GM21526 (cell line): ENCODE measurements around the gene ABCD1.
"Not testable (repeated sequence)": the region's sequence is repeated elsewhere in the genome, so short reads cannot be mapped to it uniquely, and the experiment has no call there.

Experiments used
- ATAC-seq: cut with Tn5 transposase; IDR thresholded peaks from one replicate; pipeline ENCODE4 v1.9.1; 2021; ENCODE audit warnings: moderate library complexity; ENCODE audit not compliant: unreplicated experiment, low FRiP score

ABCD1 gene

DNA sequence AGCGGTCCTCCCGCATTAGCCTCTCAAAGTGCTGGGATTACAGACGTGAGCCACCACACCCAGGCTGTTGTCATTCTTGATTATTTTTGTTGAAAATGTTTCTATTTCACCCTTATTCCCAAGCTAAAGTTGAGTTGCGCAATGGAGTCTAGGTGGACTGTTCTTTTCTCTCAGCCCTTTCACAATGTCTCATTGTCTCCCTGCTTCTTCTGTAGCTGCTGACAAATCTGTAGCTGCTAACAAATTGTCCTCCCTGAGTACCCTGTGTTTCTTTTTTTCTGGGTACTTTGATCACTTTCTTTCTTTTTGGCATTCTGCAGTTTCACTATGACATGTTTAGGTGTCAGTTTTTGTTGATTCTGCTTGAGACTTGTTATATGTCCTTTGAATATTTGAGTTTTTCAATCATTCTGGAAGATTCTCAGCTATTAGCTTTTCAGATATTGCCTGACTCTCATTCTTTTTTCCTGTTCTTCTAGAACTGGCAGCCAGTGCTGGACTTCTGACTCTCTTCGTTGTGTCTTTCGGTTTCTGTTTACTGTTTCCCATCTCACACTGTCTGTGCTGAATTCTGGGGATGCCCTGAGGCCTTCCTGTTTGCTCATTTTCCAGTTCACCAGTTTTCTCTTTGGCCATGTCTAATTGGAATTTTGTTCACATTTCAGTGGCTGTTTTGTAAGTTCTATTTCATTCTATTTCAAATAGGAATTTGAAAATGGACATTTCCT, 6.6 kb downstream of the ABCD1 start:
- ATAC-seq = no peak

DNA sequence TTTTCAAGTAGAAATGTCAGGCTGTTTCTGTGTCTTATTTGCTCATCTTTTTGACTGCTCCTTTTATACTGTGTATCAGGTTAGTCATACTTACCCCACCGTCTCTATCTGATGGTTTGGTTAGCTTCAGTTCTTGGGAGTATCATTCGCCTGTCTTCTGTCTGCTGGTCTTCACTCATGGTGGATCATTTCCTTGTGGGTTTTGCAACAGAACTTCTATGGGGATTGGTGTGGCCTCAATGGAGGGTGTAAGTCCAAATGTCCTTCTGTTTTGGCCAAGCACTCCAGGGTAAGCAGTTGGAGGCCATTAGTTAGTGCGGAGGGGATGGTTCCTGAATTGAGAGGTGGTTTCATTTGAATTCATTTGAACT, 7.2 kb downstream of the ABCD1 start:
- ATAC-seq = no peak

DNA sequence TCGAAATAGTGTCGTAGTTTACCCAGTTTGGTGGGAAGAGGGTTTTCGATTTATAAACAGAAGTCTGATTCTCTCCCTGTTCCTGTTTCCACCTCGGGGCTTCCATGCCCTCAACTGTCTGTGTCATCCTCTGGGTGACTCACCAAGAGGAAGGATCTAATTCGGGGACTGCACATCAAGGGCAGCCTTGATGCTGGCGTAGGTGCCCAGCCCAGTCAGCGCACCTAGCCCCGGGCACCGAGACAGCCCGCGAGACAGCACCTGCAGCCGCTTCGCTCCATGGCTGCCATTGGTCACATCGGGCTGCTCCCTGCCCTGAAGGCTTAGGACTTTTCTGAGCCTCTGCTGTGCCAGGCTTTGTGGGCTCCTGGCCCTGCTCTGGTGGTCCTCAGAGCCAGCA, 7.7 kb downstream of the ABCD1 start:
- no peak for ATAC-seq

DNA sequence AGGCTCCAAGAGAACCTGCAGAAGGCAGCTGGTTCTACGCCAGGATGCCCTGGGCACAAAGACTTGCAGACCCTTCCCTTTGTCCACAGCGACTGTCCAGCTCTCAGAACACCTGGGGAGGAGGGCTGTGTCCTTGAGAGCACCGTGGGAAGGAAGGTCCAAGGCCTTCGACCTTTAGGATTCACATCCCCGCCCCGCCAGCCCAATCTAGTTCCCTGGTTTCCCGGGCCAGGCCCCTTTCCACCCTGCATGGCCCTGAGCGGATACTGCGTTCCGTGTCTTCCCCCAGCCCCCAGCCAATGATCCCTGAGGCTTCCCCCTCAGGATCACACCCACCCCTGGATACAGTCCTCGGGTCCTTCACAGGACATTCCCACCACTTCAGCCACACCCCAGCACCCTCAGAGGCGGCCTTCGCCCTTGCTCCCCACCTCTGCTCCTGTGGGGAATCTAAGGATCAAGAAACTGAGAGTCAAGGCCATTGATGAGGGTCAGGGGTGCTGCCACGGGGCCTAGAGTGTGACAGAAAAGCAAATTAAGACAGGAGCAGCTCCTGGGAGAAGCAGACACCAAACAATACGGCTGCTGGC, 9.1 kb downstream of the ABCD1 start:
- ATAC-seq = no peak

DNA sequence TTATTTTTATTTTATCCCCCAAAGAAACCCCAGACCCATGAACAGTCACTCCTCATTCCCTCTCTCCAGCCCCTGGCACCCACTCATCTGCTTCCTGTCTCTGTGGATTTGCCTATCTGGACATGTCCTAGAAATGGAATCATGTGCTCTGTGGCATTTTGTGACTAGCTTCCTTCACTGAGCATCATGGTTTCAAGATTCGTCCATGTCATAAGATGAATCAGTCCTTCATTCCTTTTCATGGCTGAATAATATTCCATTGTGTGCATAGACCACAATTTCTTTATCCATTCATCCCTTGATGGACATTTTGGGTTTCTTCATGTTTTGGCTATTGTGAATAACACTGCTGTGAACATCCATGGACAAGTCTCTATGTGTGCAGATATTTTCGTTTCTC, 10.2 kb downstream of the ABCD1 start:
- no peak for ATAC-seq

DNA sequence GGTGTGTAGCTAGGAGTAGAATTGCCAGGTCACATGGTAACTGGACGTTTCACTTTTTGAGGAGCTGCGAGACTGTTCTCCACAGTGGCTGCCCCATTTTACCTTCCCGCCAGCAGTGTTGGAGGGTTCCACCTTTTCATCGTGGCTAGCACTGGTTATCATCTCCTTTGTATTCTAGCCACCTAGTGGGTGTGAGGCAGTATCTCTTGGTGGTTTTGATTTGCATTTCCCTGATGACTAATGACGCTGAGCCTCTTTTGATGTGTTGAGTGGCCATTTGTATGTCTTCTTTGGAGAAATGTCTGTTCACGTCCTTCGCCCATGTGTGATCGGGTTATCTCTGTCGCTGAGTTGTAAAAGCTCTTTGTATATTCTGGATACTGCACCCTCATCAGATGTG, 10.6 kb downstream of the ABCD1 start:
- no peak for ATAC-seq

DNA sequence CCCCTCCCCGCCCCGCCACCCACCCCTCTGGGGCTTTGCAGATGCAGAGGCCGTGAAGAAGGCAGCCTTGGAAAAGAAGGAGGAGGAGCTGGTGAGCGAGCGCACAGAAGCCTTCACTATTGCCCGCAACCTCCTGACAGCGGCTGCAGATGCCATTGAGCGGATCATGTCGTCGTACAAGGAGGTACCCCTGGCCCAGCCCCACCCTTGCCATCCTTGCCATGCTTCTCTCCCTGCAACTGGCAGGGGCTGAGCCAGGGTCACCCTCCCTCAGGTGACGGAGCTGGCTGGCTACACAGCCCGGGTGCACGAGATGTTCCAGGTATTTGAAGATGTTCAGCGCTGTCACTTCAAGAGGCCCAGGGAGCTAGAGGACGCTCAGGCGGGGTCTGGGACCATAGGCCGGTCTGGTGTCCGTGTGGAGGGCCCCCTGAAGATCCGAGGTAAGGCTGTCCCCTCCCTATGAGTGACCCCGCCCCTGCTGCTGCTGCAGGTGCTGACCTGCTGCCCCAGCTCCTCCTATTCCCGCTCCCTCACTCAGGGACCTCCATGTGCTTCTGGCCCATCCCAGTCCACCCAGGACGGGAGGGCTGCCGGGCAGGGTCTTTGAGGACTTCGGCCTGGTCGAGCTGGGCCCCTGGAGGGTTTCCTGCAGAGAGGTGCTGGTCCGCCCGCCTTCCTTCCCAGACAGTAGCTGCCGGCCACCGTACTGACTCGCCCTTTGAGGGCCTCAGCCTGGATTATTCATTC, 11.6 kb downstream of the ABCD1 start:
- ATAC-seq = no peak

DNA sequence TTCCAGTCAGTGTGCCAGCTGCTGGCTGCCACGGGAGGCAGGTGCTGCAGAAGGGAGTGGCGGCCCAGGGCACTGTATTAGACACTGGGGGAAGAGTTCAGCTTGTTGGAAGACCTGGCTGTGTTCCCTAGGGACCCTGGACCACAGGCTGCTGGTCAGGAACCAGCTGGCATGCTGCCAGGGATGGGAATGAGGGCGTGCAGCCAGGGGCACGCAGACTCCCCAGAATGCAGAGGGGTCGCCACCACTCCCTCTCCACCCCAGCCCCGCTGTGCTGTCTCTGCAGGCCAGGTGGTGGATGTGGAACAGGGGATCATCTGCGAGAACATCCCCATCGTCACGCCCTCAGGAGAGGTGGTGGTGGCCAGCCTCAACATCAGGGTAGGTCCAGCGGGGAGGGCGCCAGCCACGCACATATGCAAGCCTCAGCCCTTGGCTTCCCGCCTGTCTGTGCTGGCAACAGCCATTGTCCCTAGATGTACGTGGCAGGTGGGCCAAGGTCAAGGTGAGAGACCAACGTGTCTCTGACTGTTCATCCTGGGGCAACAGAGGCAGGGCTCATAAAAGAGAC, 12.3 kb downstream of the ABCD1 start:
- no peak for ATAC-seq

DNA sequence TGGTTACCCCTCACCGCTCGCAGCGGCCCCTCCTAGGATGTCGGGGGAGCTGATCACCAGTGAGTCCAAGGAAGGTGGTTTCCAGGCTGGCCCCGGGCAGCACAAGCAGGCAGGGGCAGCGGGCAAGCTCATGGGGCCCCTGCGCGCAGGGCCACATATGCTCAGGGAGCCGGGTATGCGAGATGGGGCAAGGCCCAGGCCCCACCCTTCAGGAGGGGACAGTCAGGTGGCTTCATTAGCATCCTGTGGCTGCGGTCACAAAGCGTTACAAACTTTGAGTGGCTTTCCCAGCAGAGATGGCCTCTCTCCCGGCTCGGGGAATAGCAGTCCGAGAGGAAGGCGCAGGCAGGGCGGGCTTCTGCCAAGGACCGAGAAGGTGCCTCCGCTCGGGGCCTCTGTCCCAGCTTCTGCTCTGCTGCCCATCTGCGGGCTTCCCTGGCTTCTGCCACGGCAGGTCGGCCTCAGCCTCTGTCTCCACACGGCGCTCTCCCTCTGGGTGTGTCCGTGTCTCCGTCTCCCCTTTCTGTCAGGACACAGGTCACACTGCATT, 13.5 kb downstream of the ABCD1 start:
- no peak for ATAC-seq

DNA sequence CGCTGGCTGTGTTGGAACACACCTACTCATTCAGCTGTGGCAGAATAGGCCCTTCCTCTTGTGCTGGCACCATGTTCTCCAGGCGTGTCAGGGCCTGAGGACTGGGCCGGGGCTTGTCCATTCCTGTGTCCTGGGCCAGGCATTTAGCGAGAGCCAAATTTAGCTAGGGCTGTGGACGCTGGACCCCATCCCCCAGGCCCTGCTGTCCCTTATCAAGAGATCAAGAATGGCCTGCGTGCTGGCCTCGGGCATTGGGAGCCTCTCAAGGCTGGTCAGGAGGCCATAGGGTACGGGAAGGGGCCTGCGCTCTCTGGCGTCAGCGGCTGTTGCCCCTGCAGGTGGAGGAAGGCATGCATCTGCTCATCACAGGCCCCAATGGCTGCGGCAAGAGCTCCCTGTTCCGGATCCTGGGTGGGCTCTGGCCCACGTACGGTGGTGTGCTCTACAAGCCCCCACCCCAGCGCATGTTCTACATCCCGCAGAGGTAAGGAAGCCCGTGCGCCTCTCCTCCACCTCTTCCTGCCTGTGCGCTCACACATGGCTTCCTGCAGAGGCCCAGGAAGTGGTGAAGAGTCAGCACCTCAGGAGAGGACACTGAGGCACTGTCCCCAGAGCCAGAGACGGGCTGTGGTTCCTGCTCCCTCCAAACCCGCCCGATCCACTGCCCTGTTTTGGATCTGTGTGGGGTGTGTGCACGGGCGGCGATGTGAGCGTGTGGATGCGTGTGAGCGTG, 15.3 kb downstream of the ABCD1 start:
- no peak for ATAC-seq

DNA sequence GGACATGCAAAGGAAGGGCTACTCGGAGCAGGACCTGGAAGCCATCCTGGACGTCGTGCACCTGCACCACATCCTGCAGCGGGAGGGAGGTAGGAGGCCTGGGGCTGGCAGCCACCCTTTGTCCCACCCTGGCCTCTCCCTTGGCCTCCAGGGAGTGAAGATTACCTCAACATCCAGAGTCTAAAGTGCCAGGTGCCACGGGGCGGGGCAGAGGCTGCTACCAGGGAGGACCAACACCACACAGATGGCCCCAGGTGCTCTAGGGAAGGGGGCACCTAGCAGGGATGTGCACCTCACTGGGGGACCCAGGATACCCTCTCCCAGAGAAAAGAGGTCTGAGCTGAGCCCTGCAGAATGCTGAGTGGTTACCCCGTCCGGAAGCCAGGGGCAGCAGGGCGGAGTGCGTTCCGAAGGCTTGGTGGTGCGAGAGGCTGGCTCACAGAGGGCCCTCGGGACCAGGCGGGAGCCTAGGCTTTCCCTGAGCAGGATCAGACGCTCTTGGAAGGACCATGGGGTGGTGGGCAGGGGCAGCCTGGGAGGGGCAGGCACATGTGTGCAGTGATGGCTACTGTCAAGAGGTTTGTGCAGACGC, 16.1 kb downstream of the ABCD1 start:
- ATAC-seq = no peak

DNA sequence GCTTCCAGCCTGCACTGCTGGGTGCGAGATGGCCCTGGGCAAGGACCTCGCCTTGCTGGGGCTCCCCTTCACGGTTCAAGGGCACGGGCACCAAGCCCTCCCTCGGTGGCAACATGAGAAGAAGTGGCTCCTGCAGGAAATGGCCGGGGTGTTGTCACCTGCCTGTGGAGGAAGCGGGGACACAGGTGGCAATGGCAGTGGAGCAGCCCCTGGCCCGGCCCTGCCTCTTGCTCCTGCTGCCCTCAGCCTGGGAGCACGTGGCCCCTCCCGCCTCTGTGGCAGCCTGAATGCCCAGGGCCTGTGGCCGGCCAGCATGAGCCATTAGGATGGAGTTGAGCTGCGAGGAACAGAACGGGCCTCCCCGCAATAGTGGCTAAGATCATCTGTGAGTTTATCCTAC, 16.8 kb downstream of the ABCD1 start:
- no peak for ATAC-seq

DNA sequence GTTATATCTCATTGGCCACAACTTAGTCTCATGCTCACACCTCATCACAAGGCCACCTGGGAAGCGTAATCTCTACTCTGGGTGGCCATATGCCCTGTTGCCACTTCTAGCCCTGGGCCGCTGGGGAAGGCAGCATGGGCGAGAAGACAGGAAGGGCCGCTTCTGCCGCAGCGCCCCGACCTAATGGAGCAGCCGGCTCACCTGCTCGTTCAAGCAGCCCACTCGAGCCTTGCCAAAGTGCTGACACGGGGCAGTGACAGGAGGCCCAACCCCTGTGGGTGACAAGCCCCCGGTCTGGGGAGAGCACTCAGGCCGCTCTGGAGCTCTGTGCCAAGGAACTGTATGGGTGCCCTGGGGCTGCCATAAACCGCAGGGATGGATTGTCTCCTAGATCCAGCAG, 17.5 kb downstream of the ABCD1 start:
- not testable (repeated sequence) for ATAC-seq

DNA sequence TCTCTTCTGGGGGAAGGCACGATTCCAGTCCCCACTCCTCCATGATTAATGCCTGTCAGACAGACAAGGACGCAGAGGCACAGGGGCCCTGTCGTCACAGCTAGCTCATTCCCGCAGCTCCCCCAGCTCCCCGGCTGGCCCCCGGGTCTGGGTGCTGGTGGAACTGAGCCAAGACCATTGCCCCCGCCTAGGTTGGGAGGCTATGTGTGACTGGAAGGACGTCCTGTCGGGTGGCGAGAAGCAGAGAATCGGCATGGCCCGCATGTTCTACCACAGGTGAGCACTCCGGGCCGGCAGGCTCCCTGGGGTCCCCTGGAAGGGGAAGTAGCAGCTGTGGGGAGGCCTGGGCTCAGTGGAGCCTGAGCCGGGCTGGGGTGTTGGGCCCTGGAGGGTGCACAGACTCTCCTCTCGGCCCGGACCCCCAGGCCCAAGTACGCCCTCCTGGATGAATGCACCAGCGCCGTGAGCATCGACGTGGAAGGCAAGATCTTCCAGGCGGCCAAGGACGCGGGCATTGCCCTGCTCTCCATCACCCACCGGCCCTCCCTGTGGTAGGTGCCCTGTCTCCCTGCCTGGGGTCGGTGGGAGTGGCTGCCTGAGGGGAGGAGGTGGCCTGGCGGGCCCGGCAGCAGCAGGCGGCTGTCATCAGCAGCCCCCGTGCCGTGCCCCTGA, 18.3 kb downstream of the ABCD1 start:
- not testable (repeated sequence) for ATAC-seq

DNA sequence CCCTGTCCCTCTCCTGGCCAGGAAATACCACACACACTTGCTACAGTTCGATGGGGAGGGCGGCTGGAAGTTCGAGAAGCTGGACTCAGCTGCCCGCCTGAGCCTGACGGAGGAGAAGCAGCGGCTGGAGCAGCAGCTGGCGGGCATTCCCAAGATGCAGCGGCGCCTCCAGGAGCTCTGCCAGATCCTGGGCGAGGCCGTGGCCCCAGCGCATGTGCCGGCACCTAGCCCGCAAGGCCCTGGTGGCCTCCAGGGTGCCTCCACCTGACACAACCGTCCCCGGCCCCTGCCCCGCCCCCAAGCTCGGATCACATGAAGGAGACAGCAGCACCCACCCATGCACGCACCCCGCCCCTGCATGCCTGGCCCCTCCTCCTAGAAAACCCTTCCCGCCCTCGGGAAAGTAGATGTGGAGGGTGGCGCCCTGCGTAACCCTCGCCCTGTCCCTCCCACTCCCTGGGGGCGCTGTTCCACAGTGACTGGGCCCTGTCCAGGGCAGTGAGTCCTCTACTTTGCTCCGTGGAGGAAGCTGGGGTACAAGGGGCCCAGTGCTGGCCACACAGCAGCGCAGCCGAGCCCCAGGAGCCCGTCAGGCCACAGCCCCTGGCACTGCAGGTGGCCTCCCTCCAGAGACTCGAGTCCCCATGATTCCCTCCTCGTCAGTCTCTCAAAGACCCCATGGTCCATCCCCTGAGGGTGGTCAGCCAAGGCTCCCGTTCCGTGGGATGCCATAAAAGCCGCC, 19.0 kb downstream of the ABCD1 start:
- ATAC-seq = not testable (repeated sequence)

DNA sequence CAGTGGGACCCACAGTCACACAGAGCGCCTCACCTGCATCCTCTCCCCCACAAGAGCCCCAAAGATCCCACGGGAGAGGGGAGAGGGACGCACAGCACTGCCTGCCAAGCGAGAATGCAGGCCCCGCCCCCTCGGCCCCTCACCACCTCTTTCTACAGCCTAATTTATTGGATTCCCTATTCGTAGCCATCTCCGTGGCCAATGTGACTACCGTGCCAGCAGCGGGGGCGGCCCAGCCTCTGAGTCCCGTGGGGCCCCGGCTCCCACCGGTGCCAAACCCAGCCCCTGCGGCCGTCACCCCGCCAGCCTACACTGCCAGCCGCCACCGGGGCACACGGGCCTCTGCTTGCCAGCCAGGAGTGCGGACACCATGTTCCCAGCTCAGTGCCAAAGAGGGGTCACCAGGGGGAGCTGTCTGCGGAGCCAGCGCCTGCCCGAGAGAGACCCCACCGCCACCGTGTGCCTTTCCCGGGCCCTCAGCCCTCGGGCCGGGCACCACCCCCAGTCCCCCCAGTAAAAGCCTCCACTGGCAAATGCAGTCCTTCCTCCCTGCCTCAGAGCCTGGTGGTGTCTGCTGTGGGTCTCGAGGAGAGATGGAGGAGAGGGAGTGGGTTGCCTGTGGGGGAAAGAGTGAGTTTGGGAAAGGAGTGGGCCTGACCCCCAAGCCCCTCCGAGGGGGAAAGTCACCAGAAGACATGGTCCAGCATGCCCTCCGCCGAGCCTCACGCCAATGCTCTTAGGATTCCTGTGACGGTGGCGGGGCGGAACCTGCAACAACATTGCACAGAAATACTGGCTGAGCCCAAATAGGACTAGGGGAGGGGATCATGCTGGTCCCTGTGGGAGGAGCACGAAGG, 19.8 kb downstream of the ABCD1 start:
- ATAC-seq = no peak

DNA sequence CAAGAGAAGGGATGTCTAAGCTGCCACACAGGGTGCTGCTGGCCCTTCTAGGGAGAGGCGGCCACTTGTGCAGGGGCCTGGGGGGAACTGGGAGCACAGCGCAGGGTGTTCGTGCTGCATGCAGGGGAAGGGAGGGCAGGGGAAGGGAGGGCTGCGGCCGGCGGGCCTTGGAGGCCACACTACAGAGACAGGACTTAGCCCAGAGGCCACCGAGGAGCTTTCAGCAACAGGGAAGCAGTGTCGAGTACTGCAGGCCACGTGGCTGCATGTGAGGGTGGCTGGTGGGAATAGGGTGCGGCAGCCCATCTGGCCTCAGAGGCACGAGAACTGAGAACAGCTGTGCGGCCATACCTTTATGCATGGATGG, 20.4 kb downstream of the ABCD1 start:
- ATAC-seq = not testable (repeated sequence)

DNA sequence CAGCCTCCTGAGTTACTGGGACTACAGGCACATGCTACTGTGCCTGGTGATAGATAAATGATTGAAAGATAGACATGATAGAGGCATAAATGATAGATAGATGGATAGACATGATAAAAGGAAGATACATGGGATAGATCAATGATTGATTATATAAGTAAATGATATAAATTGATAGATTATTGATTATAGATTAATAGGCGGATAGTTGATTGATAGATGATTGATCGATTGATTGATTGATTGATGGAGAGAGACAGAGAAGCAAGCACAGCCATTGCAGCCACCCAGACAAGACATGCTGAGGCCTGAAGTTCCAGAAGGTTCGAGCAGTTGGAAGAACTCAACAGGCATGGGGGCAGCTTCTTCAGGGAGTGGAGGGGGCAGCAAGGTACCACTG, 21.7 kb downstream of the ABCD1 start:
- ATAC-seq = no peak
